Measurements from ENCODE around the gene TM4SF4. TPM values are rescaled to one million over a fixed set of nuclear protein-coding genes. Genes with fewer than 3 reads are reported as not detected.

TM4SF4 gene
- total RNA-seq, 1 experiment from 2014 or later: 1.4 TPM

- no peak for DNase-seq (ENCODE audit: low spot score)
- ChIA-PET POLR2A (no interaction called here), CTCF (no interaction called here)
- Mint-ChIP-seq H3K9me3 (peaks cover 35% of the 10 kb centered on the region), H3K4me1 (no peaks in the 10 kb centered on the region; the same call in 1 of the 2 replicates), H3K4me3 (no peak overlapping the region), H3K27me3 (ENCODE audit: low read depth) (no peaks in the 10 kb centered on the region; the same call in 1 of the 2 replicates), H3K27ac (no peak overlapping the region), H3K36me3 (peaks cover 30% of the 10 kb centered on the region)
- ATAC-seq: no peak
- TF ChIP-seq NFE2L1 (CRISPR knock-in tag; IDR thresholded peaks at IDR 0.05) (no peak), ZBTB43 (CRISPR knock-in tag; IDR thresholded peaks at IDR 0.05) (no peak), EMX1 (CRISPR knock-in tag; IDR thresholded peaks at IDR 0.05) (no peak), CBFB (CRISPR knock-in tag; IDR thresholded peaks at IDR 0.05; ENCODE audit: low read depth) (no peak), PRRX2 (CRISPR knock-in tag; IDR thresholded peaks at IDR 0.05) (no peak), TCF7 (CRISPR knock-in tag; IDR thresholded peaks at IDR 0.05; ENCODE audit: low read depth) (no peak), RORB (CRISPR knock-in tag; IDR thresholded peaks at IDR 0.05) (no peak), NFYB (CRISPR knock-in tag; conservative IDR thresholded peaks at IDR 0.05; ENCODE audit: low read depth) (no peak), CDX4 (CRISPR knock-in tag; IDR thresholded peaks at IDR 0.05; ENCODE audit: borderline replicate concordance) (no peak), MAX (CRISPR knock-in tag; IDR thresholded peaks at IDR 0.05) (no peak), FOXP1 (CRISPR knock-in tag; IDR thresholded peaks at IDR 0.05; ENCODE audit: borderline replicate concordance) (no peak), CREM (CRISPR knock-in tag; IDR thresholded peaks at IDR 0.05) (no peak), NR3C1 (CRISPR knock-in tag; conservative IDR thresholded peaks at IDR 0.05; ENCODE audit: low read depth) (no peak), GRHL2 (CRISPR knock-in tag; IDR thresholded peaks at IDR 0.05; ENCODE audit: insufficient replicate concordance, severe bottlenecking) (no peak), HMGXB4 (CRISPR knock-in tag; IDR thresholded peaks at IDR 0.05) (no peak), JUN (CRISPR knock-in tag; IDR thresholded peaks at IDR 0.05) (no peak)
Measured at GRCh38 chr3:149455366-149455765, 19.1 kb upstream of the TM4SF4 start.

- peaks cover 29% of the 10 kb centered on the region for H3K9me3 Mint-ChIP-seq
- ChIA-PET POLR2A (no interaction called here), CTCF (interaction anchor here (0.9 kb wide), 1 partner anchor 33 kb away, joined by 3 read pairs; no protein-coding TSS in a partner anchor)
- DNase-seq (ENCODE audit: low spot score): no peak
- H3K27ac Mint-ChIP-seq: no peak overlapping the region
- H3K4me3 Mint-ChIP-seq: no peak overlapping the region
- H3K4me1 Mint-ChIP-seq: no peaks in the 10 kb centered on the region
- no peaks in the 10 kb centered on the region; the same call in 1 of the 2 replicates for H3K27me3 Mint-ChIP-seq (ENCODE audit: low read depth)
- peaks cover 25% of the 10 kb centered on the region for H3K36me3 Mint-ChIP-seq
- no peak for ATAC-seq
- TF ChIP-seq CREB1 (CRISPR knock-in tag; IDR thresholded peaks at IDR 0.05): no peak
- no peak for TF ChIP-seq ZNF281 (CRISPR knock-in tag; IDR thresholded peaks at IDR 0.05)
- TF ChIP-seq RORB (CRISPR knock-in tag; IDR thresholded peaks at IDR 0.05): no peak
- no peak for TF ChIP-seq IRF2 (CRISPR knock-in tag; IDR thresholded peaks at IDR 0.05; ENCODE audit: borderline replicate concordance, low read depth)
- no peak for TF ChIP-seq ERG (CRISPR knock-in tag; IDR thresholded peaks at IDR 0.05)
- TF ChIP-seq FOXP1 (CRISPR knock-in tag; IDR thresholded peaks at IDR 0.05; ENCODE audit: borderline replicate concordance): no peak
Measured at GRCh38 chr3:149455989-149456388, 18.5 kb upstream of the TM4SF4 start.
